Sigmoid colon (tissue), 4 donors: ENCODE measurements around the gene SLC9A7.

Experiments
- CTCF ChIP-seq, 4 experiments: fragments of 450-650 bp in 3 of 4; fragments of 200-600 bp in 1 of 4; IDR thresholded peaks; one replicate each; pipeline ENCODE4 v1.5.1; 2016 to 2019; ENCODE audit warnings: antibody characterized with exemption in 4 of 4, mild to moderate bottlenecking in 3 of 4, moderate library complexity in 2 of 4
- POLR2A ChIP-seq, 2 donors: fragments of 450-650 bp; IDR thresholded peaks; one replicate each; pipeline ENCODE4 v1.6.1; 2016; ENCODE audit warnings: antibody characterized with exemption in 2 of 2, mild to moderate bottlenecking in 2 of 2, moderate library complexity in 2 of 2
- POLR2AphosphoS5 ChIP-seq, 4 donors: sonication (generic); formaldehyde crosslinking; IDR thresholded peaks; one replicate each; pipeline ENCODE4 v1.6.1; 2017; ENCODE audit warnings: antibody characterized with exemption in 4 of 4

GRCh38 chrX:46579250-46579649 is 179.7 kb downstream of the SLC9A7 start:
- TF ChIP-seq POLR2A (IDR thresholded peaks at IDR 0.05) (no peak), CTCF (IDR thresholded peaks at IDR 0.05) (no peak), POLR2AphosphoS5 (IDR thresholded peaks at IDR 0.05) (no peak)
